Epidermal melanocyte (primary cell): ENCODE data around the gene METTL25.

ENCODE experiments used
- DNase-seq: peaks from one replicate; pipeline ENCODE4 v3.0.0; 2011; ENCODE audit warnings: low spot score; ENCODE audit not compliant: insufficient read length

Gene METTL25

GRCh38 chr12:82470906-82471512 is 112.7 kb downstream of the METTL25 start:
- DNase-seq = no peak

DNA sequence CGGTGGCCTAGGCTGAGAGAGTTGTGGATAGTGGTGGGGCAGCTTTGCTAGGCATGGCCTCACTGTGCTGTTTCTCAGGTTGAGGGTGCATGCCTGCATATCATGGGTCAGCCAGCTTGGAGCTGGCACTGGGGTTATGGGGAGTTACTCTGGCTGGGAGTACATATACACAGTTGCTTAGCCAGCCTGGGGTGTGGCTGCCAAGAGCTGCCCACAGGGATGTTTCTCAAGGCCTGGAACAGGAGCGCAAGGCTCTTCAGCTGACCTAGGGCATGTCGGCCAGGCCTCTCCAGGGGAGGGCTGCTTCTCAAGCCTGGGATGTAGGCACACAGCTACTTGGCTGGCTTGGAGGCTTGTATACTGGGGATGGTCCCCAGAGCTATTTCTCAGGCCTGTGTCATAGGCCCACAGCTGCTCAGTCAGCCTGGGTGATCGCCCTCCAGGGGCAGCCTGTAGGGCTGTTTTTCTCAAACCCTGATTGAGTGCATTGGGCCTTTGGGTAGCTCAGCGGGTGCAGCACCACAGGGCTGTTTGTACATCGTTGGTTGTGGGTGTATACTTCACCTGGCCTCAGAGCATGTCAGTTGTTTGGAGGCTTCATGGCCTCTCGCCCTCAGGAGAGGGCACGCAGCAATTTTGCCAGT is 114.9 kb downstream of the METTL25 start:
- DNase-seq = no peak

- no peak for DNase-seq
Measured at GRCh38 chr12:82474181-82474797, 116.0 kb downstream of the METTL25 start.

- DNase-seq = no peak
Measured at GRCh38 chr12:82474798-82475184, 116.5 kb downstream of the METTL25 start.

- no peak for DNase-seq
Measured at GRCh38 chr12:82475211-82475610, 116.9 kb downstream of the METTL25 start.

DNA sequence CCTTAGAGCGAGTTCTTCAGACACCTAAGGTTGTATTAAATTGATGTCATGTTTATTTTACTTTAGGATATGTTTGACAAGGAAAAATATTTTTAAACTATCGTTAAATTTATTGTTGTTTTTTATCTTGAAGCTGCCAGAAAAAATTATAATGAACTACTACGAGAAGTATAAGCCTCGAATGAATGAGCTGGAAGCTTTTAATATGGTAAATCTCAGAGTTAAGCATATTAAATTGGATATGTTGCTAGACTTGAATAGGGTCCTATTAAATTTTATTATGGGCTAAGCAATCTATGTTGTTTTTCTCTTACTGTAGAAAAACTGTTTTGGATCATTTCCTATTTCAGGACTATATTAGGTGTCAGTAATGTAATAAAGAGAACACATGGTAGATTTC is 118.2 kb downstream of the METTL25 start:
- no peak for DNase-seq

DNA sequence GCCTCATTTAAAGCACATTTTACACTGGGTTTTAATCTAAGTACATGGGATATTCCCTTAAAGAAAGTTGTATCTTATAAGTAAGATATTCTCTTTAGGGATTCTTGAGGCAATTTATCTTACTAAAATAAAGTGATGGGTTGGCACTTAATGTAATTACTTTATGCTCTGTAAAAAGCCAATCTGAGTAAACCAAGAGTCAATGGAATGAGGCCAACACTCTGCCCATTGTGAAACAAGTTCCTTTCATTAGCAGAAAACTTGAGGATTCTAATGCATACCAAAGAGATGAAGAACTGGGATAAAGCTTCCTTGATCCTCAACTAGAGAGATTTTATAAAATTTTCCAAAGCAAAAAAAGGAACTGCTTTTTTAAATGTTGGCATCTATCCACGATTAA is 121.2 kb downstream of the METTL25 start:
- DNase-seq = no peak

DNA sequence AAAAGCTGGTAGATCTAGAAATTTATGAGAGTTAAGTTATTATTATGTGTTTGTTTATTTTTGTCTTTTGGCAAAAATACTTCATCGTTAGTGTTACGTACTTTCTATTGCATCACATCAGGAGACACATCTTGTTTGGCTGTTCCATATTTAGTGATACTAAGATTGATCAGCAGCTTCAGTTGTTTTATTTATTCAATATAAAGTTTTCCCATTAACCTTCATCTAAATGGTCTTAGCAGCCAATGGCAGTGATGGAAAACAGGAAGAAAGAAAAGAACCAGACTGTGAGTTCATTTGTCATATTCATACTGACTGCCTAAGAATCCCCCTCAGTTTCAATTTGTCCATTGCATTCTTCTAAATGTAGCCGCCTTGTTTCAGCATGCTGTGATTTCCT is 122.3 kb downstream of the METTL25 start:
- no peak for DNase-seq

- no peak for DNase-seq
Measured at GRCh38 chr12:82481954-82482353, 123.6 kb downstream of the METTL25 start.

- no peak for DNase-seq
Measured at GRCh38 chr12:82486524-82487235, 128.4 kb downstream of the METTL25 start.

GRCh38 chr12:82504409-82504808 is 146.1 kb downstream of the METTL25 start:
- DNase-seq = peak; percentile 19

- DNase-seq = no peak
Measured at GRCh38 chr12:82505150-82505549, 146.8 kb downstream of the METTL25 start.

DNA sequence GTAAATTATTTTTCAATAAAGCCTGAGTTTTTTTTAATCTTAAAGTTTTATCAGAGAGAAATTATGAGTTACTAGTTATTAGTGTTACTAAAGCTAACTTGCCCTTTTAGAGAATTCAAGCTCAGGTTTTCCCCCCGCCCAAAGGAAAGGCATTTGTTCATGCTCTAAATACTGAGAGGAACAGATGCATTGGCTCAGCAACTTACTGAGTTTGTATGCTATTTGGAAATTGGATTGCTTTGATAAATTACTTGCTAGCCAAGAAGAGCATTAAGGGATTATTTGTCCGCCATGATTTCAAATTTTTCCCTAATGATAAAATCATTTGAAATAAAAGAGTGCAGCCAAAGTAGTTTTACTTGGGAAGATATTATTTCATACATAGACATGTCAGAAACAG is 149.4 kb downstream of the METTL25 start:
- DNase-seq = no peak

DNA sequence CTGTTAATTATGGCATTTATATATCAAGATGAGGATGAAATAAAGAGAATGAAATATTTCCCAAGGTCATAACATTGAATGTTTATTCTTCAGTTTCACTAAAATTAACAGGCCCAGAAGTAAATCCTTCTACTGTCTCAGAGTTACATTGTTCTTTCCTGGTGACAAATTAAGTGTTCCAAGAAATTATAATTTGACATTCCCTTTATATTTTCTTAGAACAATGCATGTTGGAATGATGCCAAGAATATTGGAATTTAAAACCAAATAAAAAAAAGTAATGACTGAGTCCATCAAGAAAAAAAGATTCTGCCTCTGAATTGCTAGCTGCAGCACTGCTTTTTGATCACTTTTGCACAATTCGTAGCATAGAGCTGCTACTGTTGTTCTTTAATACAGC is 152.1 kb downstream of the METTL25 start:
- DNase-seq = no peak

DNA sequence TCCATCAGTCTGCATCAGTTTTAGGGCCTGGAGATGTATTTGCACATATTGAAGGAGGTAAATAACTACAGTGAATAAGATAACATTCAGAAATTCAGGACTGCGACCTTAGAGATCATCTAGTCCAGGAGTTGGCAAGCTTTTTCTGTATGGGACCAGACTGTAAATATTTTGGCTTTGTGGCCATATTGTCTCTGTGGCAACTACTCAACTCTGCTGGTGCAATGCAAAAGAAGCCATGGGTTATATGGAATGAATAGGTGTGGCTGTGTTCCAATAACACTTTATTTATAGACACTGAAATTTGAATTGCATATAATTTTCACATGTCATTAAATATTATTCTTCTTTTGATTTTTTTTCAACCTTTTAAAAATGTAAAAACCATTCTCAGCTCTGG is 156.6 kb downstream of the METTL25 start:
- no peak for DNase-seq

DNA sequence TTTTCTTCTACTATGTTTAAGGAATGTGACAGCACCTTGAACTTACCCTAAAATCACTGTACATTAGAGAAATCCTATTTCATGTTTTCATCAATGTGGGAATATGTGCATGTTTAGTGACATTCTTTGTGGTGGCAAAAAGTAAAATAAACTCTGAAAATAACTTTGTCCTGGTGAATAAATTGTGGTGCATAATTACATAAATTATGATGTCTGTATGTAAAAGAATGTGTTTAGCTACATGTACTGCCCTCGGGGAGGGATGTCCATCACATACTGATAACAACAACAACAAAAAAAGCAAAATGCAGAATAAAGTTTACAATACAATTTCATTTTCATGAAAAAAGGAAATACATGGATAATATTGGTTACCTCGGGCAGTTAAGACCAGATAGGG is 157.3 kb downstream of the METTL25 start:
- no peak for DNase-seq

- DNase-seq = no peak
Measured at GRCh38 chr12:82517027-82517426, 158.7 kb downstream of the METTL25 start.

DNA sequence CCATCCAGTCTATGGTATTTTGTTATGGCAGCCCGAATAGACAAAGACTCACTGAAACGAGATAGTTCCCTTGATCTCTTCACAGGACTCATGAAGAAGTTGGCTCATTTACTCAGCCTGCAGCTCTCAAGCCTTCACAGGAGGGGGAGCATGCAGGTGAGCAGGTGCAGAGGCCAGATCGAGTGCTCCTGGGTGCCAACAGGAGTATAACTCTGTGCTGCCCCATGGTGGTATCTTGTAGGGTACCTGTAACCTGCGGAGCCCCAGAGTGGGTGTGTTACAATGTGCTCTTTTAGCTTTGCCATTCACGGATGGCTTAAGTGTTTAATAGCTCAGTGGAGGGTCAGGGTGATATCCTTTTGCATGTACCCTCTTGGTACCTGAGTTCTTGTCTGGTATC is 159.5 kb downstream of the METTL25 start:
- no peak for DNase-seq

GRCh38 chr12:82519510-82519909 is 161.2 kb downstream of the METTL25 start:
- DNase-seq = no peak

DNA sequence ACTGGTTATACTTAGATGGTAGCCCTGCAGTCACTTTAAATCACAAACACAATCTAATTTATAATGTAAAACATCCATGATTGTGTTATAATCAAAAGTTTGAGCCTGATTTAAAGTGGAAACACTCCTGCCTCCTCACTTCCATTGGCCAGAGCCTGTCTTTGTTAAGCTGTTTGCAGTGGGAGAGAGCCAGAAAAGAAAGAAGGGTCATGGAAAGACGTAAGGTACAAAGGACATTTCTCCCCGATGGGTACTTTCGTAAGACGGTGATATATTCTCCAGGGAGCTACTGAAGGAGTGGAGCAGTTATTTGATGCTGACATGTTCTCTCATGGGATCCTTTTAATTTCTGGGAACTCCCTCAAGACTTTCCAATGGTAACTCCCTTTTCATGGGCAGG is 164.0 kb downstream of the METTL25 start:
- no peak for DNase-seq

- no peak for DNase-seq
Measured at GRCh38 chr12:82522762-82523161, 164.4 kb downstream of the METTL25 start.

- DNase-seq = no peak
Measured at GRCh38 chr12:82523996-82524395, 165.7 kb downstream of the METTL25 start.
